ENCODE measurements around the gene EPHA6.

EPHA6 gene

DNA sequence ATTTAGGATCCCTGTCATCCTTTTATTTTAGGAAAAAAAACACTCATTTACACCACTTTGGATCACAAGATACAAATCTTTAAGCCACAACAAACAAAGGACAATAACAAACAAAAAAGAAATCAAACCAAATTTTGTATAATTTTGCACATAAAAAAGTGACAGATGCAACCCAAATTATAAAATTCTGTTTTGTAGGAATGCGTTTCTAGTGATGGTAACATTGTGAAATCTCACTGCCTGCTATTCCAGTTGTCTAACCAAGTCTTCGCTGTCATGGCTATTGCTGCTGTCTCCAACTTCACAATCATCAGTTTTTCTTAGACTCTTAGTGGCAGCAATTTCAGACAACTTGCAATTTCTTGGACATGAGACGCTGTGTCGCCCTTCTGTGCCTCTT, 891.8 kb downstream of the EPHA6 start:
- TF ChIP-seq, protein P1, sequence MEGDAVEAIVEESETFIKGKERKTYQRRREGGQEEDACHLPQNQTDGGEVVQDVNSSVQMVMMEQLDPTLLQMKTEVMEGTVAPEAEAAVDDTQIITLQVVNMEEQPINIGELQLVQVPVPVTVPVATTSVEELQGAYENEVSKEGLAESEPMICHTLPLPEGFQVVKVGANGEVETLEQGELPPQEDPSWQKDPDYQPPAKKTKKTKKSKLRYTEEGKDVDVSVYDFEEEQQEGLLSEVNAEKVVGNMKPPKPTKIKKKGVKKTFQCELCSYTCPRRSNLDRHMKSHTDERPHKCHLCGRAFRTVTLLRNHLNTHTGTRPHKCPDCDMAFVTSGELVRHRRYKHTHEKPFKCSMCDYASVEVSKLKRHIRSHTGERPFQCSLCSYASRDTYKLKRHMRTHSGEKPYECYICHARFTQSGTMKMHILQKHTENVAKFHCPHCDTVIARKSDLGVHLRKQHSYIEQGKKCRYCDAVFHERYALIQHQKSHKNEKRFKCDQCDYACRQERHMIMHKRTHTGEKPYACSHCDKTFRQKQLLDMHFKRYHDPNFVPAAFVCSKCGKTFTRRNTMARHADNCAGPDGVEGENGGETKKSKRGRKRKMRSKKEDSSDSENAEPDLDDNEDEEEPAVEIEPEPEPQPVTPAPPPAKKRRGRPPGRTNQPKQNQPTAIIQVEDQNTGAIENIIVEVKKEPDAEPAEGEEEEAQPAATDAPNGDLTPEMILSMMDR (IDR thresholded peaks at IDR 0.05; ENCODE audit: low read depth, low read length) = no peak

GRCh38 chr3:97711654-97712053, 897.3 kb downstream of the EPHA6 start:
- TF ChIP-seq, protein P1 (IDR thresholded peaks at IDR 0.05; ENCODE audit: low read depth, low read length) = no peak
- no peak overlapping the region for H3K4me3 ChIP-seq (ENCODE audit: low read depth, low read length)

More for the DNA sequence above, 891.8 kb downstream of the EPHA6 start:
- no peak overlapping the region for H3K4me3 ChIP-seq (ENCODE audit: low read depth, low read length)

- no peak overlapping the region for H3K4me3 ChIP-seq (ENCODE audit: low read depth, low read length)
- TF ChIP-seq, protein P1 (IDR thresholded peaks at IDR 0.05; ENCODE audit: low read depth, low read length) = no peak
Measured at GRCh38 chr3:97712919-97713318, 898.5 kb downstream of the EPHA6 start.

DNA sequence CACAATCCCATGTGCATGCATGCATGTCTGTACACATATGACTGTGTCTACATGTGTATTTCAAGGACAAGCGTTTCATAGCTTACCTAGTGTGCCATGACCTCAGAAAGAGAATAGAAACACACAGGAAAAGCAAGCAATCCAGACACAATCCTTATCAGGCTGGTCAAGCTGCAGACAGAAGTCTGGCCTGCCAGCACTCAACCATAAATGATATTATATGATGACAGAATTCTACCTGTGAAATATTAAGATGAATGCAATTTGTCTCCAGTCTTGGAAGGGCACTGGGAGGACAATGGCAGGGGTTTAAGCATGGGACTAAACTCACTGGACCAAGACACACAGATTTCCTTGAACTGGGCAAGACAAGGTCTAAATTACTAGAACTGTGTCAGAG, 899.2 kb downstream of the EPHA6 start:
- TF ChIP-seq, protein P1 (IDR thresholded peaks at IDR 0.05; ENCODE audit: low read depth, low read length) = no peak

GRCh38 chr3:97719156-97719821, 904.9 kb downstream of the EPHA6 start:
- no peak overlapping the region for H3K4me3 ChIP-seq (ENCODE audit: low read depth, low read length)

More for the DNA sequence above, 899.2 kb downstream of the EPHA6 start:
- no peak overlapping the region for H3K4me3 ChIP-seq (ENCODE audit: low read depth, low read length)

DNA sequence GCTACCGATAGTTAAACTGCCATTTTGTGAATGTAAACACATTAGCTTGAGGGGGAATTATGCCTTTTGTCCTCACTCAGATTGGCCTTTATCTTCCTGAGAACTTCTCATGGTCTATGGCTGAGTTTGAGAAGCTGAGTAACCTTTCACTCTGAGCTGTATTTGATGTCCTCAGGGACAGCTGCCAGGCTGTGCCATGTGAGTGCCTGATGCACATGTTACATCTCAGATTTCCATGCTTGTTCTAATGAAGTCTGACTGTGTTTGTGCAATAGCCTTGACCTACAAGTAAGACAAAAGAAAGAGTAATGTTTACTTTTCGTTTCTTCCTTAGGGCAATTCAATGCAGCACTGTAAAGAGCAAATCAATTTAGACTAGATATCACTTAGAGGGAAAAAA, 906.0 kb downstream of the EPHA6 start:
- H3K4me3 ChIP-seq (ENCODE audit: low read depth, low read length) = no peak overlapping the region
- TF ChIP-seq, protein P1 (IDR thresholded peaks at IDR 0.05; ENCODE audit: low read depth, low read length) = no peak

More at GRCh38 chr3:97719156-97719821, 904.9 kb downstream of the EPHA6 start:
- TF ChIP-seq, protein P1 (IDR thresholded peaks at IDR 0.05; ENCODE audit: low read depth, low read length) = peak; percentile 94

- TF ChIP-seq, protein P1 (IDR thresholded peaks at IDR 0.05; ENCODE audit: low read depth, low read length) = no peak
- H3K4me3 ChIP-seq (ENCODE audit: low read depth, low read length) = no peak overlapping the region
Measured at GRCh38 chr3:97721446-97721845, 907.1 kb downstream of the EPHA6 start.
